AG20443 (cell line): Measurements from ENCODE around the gene KCNK15.

Source experiments
- DNase-seq: peaks from one replicate; pipeline ENCODE4 v3.0.0; 2012; ENCODE audit warnings: low spot score, mixed read lengths

KCNK15 gene

GRCh38 chr20:44736170-44737021, 9.3 kb upstream of the KCNK15 start:
- DNase-seq: peak; percentile 66

GRCh38 chr20:44737116-44737515, 8.5 kb upstream of the KCNK15 start:
- DNase-seq: no peak

- peak; percentile 76 for DNase-seq
Measured at GRCh38 chr20:44738813-44739477, 6.7 kb upstream of the KCNK15 start.

DNA sequence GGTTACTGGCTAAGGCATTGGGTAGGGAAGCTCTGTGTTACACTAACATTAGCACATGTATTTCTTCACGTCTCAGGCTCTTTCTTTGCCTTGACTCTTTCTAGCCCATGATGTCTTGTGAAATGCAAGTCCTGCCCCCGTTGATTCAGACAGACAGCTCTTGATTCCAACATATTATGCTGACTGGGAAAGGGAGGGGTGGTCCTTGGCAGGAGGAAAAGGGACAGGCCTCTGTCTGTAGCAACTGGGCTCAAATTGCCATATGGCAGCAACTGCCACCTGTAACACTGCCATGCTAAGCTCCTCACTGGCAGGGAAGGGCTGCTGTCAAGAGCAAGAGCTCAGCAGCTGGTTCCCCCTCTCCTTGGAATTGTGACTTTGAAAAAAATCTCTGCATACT, 5.7 kb upstream of the KCNK15 start:
- no peak for DNase-seq

- no peak for DNase-seq
Measured at GRCh38 chr20:44742304-44743079, 3.2 kb upstream of the KCNK15 start.

DNA sequence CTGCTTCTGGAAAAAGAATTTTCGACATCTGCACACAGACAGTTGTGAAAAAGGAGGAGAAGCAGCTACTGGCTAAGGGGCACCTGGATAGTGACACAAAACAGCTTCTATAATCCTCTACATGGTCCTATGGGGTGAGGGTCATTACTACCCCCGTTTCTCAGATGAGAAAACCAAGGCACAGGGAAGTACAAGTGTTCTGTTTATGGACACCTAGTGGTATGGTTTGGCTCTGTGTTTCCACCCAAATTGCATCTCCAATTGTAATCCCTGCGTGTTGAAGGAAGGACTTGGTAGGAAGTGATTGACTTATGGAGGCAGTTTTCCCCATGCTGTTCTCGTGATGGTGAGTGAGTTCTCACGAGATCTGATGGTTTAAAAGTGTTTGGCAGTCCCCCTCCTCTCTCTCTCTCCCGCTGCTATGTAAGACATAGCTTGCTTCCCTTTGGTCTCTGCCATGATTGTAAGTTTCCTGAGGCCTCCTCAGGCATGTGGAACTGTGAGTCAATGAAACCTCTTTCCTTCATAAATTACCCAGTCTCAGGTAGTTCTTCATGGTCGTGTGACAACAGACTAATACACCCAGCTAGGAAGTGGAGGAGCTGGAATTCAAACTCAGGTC, 2.5 kb upstream of the KCNK15 start:
- DNase-seq: no peak

DNA sequence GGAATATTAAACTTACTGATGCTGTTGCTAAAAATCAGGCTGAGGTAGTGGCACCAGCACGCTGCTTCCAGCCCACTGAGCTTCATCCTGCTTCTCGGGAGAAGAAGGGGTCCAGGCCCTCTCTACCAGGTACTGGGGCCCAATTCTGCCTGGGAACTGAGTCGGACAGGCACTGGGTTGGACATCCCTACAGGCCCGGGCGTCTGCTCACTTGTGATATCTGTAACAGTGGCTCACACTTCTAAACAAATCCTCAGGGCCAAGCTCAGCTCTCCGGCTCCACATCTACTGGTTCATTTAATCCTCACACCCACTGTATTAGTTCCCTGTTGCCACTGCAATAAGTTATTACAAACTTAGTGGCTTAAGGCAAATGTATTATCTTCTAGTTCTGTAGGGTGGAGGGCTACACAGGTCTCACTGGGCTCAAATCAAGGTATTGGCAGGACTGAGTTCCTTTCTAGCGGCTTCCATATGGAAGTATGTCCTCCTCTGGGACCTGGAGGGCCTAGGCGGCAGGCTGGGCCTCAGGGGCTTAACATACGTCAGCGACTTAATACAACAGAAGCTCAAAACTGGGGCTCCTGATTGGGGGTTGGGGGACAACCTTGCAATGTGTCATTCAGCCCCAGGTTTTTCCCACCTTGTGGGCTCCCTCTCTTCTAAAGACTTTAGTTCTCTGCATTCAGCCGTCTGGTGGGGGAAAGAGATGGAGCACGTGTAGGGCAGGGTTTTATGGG, 1.6 kb upstream of the KCNK15 start:
- no peak for DNase-seq

GRCh38 chr20:44745122-44745597, 505 bp upstream of the KCNK15 start:
- DNase-seq: no peak

DNA sequence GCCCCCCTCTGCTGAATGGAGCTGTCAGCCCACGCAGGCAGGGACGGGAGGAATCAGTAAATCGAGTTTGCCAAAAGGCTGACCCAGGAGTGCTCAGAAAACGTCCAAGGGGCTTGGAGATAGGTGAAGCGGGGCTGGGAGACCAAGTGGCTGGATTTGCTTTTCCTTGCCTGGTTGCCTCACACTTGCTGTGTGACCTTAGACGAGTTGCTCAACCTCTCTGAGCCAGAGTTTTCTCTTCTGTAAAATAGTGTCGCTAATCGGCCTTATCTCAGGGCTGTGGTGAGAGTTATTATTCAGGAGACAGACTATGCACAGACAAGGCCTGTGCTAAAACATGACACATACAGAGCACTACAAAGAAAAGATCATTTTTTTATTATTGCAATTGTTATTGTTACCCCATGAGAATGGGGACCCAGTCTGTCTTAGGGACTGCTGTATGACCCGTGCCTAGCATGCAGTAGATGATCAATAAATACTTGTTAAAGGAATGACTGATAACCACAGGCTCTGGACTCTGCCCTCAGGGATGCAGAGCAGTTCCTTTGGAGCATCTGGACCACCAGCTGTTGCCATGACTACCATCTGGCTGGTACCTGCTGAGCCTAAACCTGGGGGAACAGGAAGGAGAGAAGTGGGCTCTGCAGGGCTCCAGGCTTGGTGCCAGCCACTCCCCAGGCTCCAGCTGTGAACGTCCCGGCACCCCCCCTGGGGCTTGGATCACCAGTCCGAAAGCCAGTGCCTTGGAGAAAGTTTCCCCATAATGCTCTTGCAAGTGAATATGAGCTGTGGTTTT, 901 bp downstream of the KCNK15 start:
- no peak for DNase-seq

GRCh38 chr20:44747166-44748004, 1.7 kb downstream of the KCNK15 start:
- peak; percentile 83 for DNase-seq

DNA sequence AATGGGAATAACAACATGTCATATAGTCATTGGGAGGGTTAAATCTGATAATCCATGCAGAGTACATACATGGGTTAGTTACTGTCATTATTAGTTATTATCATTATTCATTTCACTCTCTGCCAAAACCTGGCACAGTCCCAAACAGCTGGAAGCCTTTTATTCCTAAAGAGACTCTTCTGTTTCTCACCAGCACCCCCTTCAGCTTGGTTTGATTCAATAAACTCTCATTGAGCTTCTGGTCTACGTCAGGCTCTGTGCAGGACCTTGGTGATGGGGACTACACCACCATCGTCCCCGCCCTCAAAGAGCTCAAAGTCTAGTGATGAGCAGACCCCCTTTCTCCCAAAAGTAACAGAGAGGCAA, 2.3 kb downstream of the KCNK15 start:
- no peak for DNase-seq

GRCh38 chr20:44750081-44750805, 4.6 kb downstream of the KCNK15 start:
- peak; percentile 77 for DNase-seq

- DNase-seq: no peak
Measured at GRCh38 chr20:44752099-44752931, 6.7 kb downstream of the KCNK15 start.

DNA sequence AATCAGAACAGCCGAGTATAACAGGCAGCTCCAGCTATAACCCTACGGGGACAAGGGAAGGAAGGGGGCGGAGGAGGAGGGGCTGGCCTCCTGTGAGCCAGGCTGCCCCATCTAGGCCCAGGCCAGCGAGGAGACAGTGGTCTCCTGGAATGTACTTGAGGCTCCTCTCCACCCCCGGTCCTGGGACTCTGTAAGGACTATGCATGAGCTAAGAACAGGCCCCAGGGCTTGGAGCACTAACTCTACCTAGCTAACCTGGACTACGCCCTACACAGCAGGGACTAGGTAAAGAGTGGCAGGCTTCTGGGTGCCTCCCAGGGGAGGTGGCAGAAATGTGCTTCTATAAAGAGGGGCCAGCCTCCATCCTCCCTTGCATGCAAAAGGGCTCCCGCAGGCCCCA, 8.9 kb downstream of the KCNK15 start:
- DNase-seq: no peak

DNA sequence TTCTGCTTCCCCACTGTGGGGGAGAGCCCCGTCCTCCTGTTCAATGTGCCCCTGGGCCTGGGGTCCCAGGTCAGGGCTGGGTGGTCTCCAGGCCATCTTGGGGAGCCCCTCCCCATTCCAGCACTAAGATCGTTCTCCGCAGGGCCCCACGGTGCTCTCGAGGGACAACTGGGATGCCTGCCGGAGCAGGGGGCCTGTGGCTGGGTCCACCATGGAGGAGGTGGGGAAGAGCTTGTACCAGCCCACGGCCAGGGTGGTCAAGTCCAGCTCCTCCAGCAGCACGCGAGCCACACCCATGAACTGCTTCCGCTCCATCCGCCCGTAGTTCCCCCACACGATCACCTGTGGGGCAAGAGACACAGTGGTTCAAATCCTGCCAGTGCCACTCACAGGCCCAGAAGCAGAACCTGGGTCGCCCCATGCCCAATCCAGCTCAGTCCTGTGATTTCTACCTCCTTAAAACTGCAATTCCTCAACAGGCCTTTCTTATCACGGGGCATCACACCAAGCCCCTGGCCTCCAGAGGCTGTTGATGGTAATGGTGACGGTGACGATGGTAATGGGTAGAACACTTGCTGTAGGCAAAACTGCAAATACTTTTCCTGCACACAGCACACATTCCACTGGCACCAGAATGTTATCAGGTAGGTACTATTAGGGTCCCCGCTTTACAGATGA, 10.5 kb downstream of the KCNK15 start:
- DNase-seq: no peak

GRCh38 chr20:44756956-44757355, 11.3 kb downstream of the KCNK15 start:
- no peak for DNase-seq

DNA sequence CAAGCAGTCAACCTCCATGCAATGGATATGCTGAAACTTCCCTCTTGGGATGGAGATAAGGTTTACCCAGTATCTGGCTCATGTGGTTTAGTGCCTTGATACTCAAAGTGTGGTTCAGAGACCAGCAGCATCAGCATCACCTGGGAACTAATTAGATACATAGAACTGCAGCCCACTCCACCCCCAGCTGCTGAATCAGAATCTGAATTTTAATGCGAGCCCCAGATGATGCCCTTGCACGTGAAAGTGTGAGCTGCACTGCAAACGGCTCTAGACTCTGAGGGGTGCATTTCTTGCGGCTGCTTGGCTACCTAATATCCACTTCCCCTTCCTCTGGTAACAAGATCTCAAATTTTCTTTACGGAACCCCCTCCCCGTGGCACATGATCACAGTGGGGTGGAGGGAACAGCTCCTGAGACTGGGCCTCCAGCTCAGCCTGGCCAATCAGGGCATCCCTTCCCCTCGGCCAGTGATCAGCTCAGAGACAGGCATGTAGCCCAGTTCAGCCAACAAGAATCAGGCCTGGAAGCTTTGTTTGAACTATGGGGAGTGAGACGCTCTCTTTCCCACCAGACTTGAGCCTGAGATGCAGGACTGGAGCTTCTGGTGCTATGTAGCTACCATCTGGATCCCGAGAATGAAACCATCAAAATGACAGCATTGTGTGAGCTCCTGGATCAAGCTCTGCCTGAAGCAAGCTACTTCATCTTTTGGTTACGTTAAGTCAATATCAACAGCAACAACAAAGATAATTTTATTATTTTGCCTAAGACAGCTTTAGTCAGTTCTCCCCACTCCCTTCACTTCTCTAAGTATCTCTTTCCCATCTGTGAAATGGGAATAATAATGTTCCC, 12.8 kb downstream of the KCNK15 start:
- DNase-seq: no peak
